IPS-NIHi11 (cell line): ENCODE measurements around the gene SLCO4C1.
"Not testable (repeated sequence)": the region's sequence is repeated elsewhere in the genome, so short reads cannot be mapped to it uniquely, and the experiment has no call there.

Experiments used
- DNase-seq: peaks from one replicate; pipeline ENCODE4 v3.0.0; 2012; ENCODE audit warnings: mixed read lengths, low spot score

Gene SLCO4C1

GRCh38 chr5:102296178-102296817 lies at the start of gene SLCO4C1:
Gene SLCO4C1 (minus strand): TSS chr5:102296284. CDS start chr5:102296262, 22 bp downstream.
- DNase-seq: peak; percentile 85

GRCh38 chr5:102341681-102342288 lies 45.7 kb upstream of the SLCO4C1 start:
- DNase-seq: no peak

- no peak for DNase-seq
Observed at GRCh38 chr5:102324714-102325113, 28.6 kb upstream of the SLCO4C1 start.

DNA sequence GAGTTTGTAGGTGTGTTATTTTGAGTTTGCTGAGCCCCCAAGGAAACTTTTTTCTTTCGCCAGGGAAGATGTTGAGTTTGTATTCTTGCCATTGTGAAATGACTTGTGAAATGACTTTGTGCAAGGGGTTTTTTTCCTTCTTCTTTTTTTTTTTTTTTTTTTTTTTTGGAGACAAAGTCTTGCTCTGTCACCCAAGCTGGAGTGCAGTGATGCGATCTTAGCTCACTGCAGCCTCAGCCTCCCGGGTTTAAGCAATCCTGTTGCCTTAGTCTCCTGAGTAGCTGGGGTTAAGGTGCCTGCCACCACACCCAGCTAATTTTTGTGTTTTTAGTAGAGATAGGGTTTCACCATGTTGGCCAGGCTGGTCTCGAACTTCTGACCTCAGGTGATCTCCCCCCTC lies 22.7 kb upstream of the SLCO4C1 start:
- DNase-seq: not testable (repeated sequence)

DNA sequence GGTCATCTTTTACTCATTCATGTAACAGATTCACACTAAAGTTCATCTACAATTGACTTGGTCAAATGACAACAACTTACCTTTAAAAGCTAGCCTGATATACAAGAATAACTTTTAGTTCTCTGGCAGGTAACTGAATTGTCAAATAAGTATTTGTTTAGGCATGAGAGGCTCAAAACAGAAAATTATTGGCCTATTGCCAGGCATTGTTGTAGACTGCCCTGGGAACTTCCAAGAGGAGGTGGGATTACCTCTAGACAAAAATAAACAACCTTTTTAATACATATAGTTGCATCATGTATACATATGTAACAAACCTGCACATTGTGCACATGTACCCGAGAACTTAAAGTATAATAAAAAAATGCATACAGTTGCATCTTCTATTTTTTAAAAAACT lies 18.2 kb upstream of the SLCO4C1 start:
- DNase-seq: no peak

- DNase-seq: no peak
Observed at GRCh38 chr5:102313912-102314311, 17.8 kb upstream of the SLCO4C1 start.

GRCh38 chr5:102312586-102313370 lies 16.7 kb upstream of the SLCO4C1 start:
- no peak for DNase-seq

- DNase-seq: no peak
Observed at GRCh38 chr5:102309586-102309985, 13.5 kb upstream of the SLCO4C1 start.

DNA sequence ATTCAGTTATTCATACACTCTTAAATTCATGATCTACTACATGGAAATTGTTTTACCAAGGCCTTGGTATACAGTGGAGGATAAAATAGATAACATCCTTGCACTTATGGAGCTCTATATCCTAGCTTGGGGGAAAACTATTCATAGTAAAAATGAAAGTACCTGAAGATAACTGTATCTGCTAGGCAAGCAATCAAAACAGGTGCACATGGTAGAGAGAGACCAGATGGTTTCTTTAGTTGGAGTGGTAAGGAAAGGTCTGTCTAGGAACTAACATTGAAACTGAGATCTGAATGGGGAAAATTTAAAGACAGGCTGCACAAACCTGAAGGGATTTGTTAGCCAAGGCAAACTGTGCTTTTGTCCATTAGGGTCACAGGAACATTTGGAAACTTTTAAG lies 11.1 kb upstream of the SLCO4C1 start:
- no peak for DNase-seq

DNA sequence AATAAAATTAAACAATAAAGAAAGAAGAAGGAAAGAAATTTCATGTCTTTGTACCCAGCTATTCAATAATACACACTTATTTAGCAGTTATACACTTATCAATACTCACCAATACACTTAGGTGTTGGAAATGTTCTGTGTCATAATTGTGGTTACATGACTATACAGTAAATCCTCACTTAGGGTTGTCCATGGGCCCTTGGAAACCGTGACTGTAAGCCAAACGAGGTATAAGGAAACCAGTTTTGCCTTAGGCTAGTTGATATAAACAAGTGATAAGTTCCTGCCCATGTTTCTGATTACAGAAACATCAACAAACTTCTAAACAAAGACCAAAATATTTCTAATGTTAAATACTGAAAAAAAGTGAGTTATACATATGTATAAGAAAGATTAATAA lies 10.0 kb upstream of the SLCO4C1 start:
- no peak for DNase-seq

DNA sequence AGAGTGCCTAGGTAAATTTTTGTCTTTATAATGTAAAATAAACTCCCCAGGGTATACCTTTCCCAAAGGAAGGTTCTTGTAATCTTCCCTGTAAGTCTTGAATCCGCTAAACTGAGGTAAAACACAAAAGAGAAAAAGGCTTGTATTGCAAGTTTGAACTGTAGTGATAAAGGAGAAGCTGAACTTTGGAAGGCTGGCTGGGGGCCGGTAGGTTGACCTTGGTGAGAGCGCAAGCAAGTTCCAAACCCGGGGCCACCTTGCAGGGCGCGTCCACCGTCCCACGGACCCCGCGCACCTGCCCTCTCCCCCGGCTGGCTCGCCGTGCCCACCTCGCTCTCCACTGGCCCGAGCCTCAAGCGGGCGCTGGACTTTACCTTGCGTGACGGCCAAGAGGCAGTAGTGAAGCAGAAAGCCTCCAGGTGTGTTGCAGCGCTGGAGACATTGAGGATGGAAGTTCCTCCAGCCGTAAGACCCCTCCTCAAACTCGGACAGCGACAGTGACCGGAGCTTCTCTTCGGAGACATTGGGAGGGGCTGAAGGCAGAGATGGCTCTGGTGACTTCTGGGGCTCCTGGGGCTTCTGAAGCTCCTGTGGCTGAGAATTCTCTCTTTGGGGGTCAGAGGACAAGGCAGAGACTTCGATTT lies 428 bp downstream of the SLCO4C1 start:
- peak; percentile 29 for DNase-seq

- peak; percentile 8 for DNase-seq
Observed at GRCh38 chr5:102294886-102295395, 1.1 kb downstream of the SLCO4C1 start.

DNA sequence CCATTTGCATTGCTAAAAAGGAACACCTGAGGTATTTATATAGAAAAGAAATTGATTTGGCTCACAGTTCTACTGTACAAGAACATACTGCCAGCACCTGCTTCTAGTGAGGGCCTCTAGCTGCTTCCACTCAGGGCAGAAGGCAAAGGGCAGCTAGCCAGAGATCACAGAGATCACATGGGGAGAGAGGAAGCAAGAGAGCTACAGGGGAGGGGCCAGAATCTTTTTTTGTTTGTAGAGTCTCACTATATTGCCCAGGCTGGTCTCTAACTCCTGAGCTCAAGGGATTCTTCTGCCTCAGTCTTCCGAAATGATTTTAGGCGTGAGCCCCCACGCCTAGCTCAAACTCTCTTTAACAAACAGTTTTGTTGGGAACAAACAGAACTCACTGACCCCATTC lies 6.1 kb downstream of the SLCO4C1 start:
- no peak for DNase-seq

DNA sequence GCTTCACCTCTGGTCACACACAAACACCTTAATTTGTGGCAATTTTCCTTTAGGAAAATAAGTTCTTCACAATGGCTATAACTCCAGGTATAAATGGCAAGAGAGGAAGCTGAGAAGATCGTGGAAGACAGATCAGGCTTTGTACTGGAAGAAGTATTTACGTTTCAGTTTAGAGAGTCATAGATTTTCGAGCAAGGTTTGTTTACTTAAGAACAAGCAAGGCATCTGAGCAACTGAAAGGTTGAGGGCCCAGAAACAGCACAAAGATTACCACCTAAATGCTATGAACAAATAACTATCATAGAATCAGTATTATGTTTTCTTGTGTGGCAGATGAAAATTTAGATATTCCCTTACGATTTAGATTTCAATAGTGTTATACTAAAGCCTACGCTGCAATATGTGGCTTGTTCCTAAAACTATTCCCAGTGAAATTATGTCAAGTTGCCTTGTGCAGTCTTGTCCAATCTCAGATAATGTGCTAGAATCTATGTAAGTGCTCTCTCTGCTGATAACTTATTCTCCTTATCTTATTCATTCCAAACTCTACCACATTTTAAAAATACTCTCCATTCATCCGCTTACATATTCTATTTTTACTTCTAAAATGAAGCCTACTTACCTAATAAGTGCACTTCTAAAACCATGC lies 6.7 kb downstream of the SLCO4C1 start:
- DNase-seq: no peak

GRCh38 chr5:102288630-102289029 lies 7.5 kb downstream of the SLCO4C1 start:
- DNase-seq: no peak

DNA sequence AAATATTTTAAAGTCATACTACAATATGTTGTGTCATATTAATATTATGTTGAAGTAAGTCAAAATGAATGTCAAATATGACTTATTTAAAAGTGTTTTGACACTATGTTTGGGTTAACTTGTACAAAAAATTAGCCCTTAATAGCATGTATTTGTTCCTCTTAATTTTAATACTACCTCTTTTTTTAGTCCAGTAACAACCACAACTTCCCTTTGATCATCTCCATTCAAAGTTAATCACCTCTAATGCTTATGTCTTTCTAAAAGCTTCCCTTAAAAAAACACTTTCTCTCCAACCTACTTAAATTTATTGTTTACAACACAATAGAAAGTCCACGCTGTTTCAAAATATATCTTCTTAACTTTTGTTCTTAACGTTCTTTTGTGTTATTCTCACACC lies 9.6 kb downstream of the SLCO4C1 start:
- no peak for DNase-seq

DNA sequence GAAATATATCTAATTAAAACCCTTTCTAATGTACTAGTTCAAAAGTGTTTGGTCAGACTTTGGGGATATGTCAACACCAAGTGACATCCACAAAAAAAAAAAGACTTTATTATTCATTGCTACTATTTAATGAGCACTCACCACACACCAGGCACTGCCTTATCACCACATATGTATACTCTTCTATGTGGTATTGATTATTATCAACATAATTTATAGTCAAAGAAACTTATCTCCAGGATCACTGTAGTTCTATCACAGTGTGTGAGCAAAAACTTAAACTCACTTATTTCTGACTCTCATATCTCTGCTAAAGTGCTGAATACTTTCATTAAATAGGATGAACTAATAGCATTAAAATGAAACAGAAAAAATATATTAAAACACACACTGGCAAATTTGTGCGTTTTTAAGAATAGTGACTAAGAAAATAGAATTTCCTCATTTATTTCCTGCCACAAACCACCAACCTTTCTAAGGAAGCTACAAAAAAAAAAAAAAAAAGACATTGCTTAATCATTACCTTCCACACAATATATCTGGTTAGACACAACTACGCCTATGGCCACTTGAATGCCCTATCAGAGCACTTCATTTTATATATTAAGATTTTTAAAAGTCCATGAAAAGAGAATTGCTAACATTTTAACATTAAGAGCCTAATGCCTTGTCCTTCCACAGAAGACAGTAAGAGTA lies 12.8 kb downstream of the SLCO4C1 start:
- no peak for DNase-seq

DNA sequence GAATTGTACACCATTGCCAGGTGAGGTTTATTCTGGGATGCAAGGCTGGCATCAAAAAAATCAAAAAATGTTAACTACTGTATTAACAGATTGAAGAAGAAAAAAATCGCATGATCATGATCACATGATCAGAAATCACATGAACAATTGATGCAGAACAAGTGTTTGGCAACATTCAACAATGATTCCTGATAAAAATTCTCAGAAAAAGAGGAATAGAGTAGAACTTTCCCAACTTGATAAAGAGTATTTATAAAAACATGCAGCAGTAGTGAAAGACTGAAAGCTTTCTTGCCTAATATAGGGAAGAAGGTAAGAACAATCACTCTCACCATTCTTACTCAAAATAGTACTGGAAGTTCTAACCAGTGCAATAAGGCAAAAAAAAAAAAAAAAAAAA lies 16.4 kb downstream of the SLCO4C1 start:
- DNase-seq: no peak

DNA sequence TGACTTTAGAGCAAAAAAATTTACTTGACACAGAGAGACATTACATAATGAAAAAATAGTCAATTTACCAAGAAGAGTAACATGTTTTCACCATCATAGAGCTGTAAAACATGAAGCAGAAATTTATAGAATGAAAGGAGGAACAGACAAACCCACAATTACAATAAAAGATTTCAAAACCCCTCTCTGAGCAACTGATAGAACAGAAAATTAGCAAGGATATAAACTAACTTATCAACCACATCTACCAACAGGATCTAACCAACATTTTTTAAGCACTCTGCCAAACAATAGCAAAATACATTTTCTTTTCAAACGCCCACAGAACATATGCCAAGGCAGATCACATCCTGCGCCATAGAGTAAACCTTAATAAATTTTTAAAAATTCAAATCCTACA lies 17.9 kb downstream of the SLCO4C1 start:
- no peak for DNase-seq

- no peak for DNase-seq
Observed at GRCh38 chr5:102277144-102277543, 18.9 kb downstream of the SLCO4C1 start.

GRCh38 chr5:102271759-102272158 lies 24.3 kb downstream of the SLCO4C1 start:
- DNase-seq: no peak
